A549 (cell line): ENCODE measurements around the gene PRCP. TPM values are rescaled to one million over a fixed set of nuclear protein-coding genes. Genes with fewer than 3 reads are reported as not detected.

Source experiments
- ATAC-seq, 2 experiments: fragments of 200-7000 bp in 1 of 2; fragments of >200 bp in 1 of 2; cut with Nextera tagmentation in 1 of 2; cut with Tn5 transposase in 1 of 2; 3 replicates each; pipeline versions ENCODE4 v1.8.0 to v1.9.1; 2018 to 2020; ENCODE audit warnings: mild to moderate bottlenecking in 1 of 2, moderate library complexity in 1 of 2
- CTCF ChIA-PET: fragments of 300-600 bp; sonication (Branson Sonifier 250); formaldehyde crosslinking; extraction: SDS; loops from one replicate; lab custom pipeline; 2021; ENCODE audit warnings: antibody characterized with exemption, inconsistent platforms; lab: Yijun Ruan, JAX
- POLR2A ChIA-PET: fragments of 350-600 bp; formaldehyde crosslinking; extraction: SDS; loops from one replicate; lab custom pipeline; 2021; ENCODE audit warnings: antibody characterized with exemption, inconsistent platforms; lab: Yijun Ruan, JAX
- DNase-seq, 2 experiments: peaks; one replicate each; pipeline versions ENCODE4 v3.0.0 to v3.0.0-alpha.2; 2011 to 2016; ENCODE audit warnings: low read depth in 1 of 2, low spot score in 1 of 2
- FAIRE-seq: peaks from 2 replicates; lab custom pipeline; 2011; peaks lifted over from hg19 to GRCh38; lab: Jason Lieb, UNC
- H3K27ac ChIP-seq, 2 experiments: fragments of >200 bp; sonication (Bioruptor Twin); formaldehyde crosslinking; 3 replicates each; pipeline ENCODE4 v1.5.1; 2016 to 2017
- H3K4me1 ChIP-seq: fragments of >200 bp; sonication (Bioruptor Twin); formaldehyde crosslinking; 3 replicates; pipeline ENCODE4 v1.6.1; 2016
- H3K4me2 ChIP-seq: fragments of >200 bp; sonication (Bioruptor Twin); formaldehyde crosslinking; 3 replicates; pipeline ENCODE4 v1.6.1; 2016
- H3K4me3 ChIP-seq: fragments of >200 bp; sonication (Bioruptor Twin); formaldehyde crosslinking; 3 replicates; pipeline ENCODE4 v1.5.1; 2016
- H3K9me3 ChIP-seq: fragments of >200 bp; sonication (Bioruptor Twin); formaldehyde crosslinking; 3 replicates; pipeline ENCODE4 v1.6.1; 2016
- ATOH8 ChIP-seq: fragments of 250-450 bp; sonication (Bioruptor Pico); IDR thresholded peaks from 2 replicates; pipeline ENCODE4 v1.5.0; 2020; ENCODE audit warnings: low read depth, mild to moderate bottlenecking, moderate library complexity
- BCL3 ChIP-seq: fragments of >200 bp; sonication (Bioruptor Twin); formaldehyde crosslinking; IDR thresholded peaks from 3 replicates; pipeline ENCODE4 v1.6.1; 2016
- BHLHE40 ChIP-seq: IDR thresholded peaks from 2 replicates; pipeline ENCODE4 v1.6.1; 2012; ENCODE audit warnings: low read depth, low read length, inconsistent platforms
- CBX2 ChIP-seq: fragments of 200-600 bp; sonication (generic); IDR thresholded peaks from 2 replicates; pipeline ENCODE4 v1.6.1; 2016; ENCODE audit warnings: low read depth, mild to moderate bottlenecking, borderline replicate concordance
- CEBPB ChIP-seq, 2 experiments: fragments of >200 bp in 1 of 2; sonication (Bioruptor Twin) in 1 of 2; formaldehyde crosslinking in 1 of 2; IDR thresholded peaks; 2 replicates each; pipeline ENCODE4 v1.6.1; 2012 to 2016
- CHD2 ChIP-seq: fragments of 150-350 bp; IDR thresholded peaks from 2 replicates; pipeline ENCODE4 v1.6.1; 2014; ENCODE audit warnings: low read length; ENCODE audit not compliant: partially characterized antibody
- CTCF ChIP-seq: fragments of >200 bp; sonication (Bioruptor Twin); formaldehyde crosslinking; IDR thresholded peaks from 3 replicates; pipeline ENCODE4 v1.5.1; 2016
- EP300 ChIP-seq, 2 experiments: fragments of >200 bp; sonication (Bioruptor Twin); formaldehyde crosslinking; IDR thresholded peaks; 2 replicates in 1 of 2; 3 replicates in 1 of 2; pipeline ENCODE4 v1.6.1; 2016 to 2017
- ESRRA ChIP-seq: fragments of 150-350 bp; IDR thresholded peaks from 2 replicates; pipeline ENCODE4 v1.6.1; 2014; ENCODE audit warnings: mild to moderate bottlenecking, low read length, borderline replicate concordance
- FOSB ChIP-seq: fragments of 250-450 bp; sonication (Bioruptor Pico); IDR thresholded peaks from 2 replicates; pipeline ENCODE4 v1.5.0; 2020; ENCODE audit warnings: mild to moderate bottlenecking, moderate library complexity
- FOSL2 ChIP-seq, 2 experiments: fragments of 450-650 bp in 1 of 2; fragments of >200 bp in 1 of 2; sonication (Bioruptor Twin) in 1 of 2; formaldehyde crosslinking; IDR thresholded peaks; 2 replicates each; pipeline versions ENCODE4 v1.5.0 to v1.6.1; 2016 to 2020; ENCODE audit warnings: mild to moderate bottlenecking in 1 of 2, moderate library complexity in 1 of 2
- HOXA7 ChIP-seq: fragments of 250-450 bp; sonication (Bioruptor Pico); IDR thresholded peaks from 2 replicates; pipeline ENCODE4 v1.5.0; 2020; ENCODE audit warnings: mild to moderate bottlenecking, moderate library complexity
- HOXB13 ChIP-seq: fragments of 250-450 bp; sonication (Bioruptor Pico); IDR thresholded peaks from 2 replicates; pipeline ENCODE4 v1.5.0; 2020; ENCODE audit warnings: low read depth, mild to moderate bottlenecking, moderate library complexity
- JUN ChIP-seq, 2 experiments: fragments of >200 bp; sonication (Bioruptor Twin); formaldehyde crosslinking; IDR thresholded peaks; 2 replicates in 1 of 2; 3 replicates in 1 of 2; pipeline ENCODE4 v1.6.1; 2016 to 2017
- MAFK ChIP-seq: fragments of 450-650 bp; IDR thresholded peaks from 2 replicates; pipeline ENCODE4 v1.6.1; 2014; ENCODE audit not compliant: partially characterized antibody
- PBX3 ChIP-seq: IDR thresholded peaks from 2 replicates; pipeline ENCODE4 v1.6.1; 2012
- POLR2AphosphoS2 ChIP-seq: conservative IDR thresholded peaks from 2 replicates; pipeline ENCODE4 v1.6.1; 2012; ENCODE audit warnings: low read length, improper control_type of control experiment, inconsistent platforms
- RAD21 ChIP-seq, 2 experiments: fragments of >200 bp in 1 of 2; sonication (Bioruptor Twin) in 1 of 2; formaldehyde crosslinking in 1 of 2; IDR thresholded peaks in 1 of 2; conservative IDR thresholded peaks in 1 of 2; 2 replicates in 1 of 2; 3 replicates in 1 of 2; pipeline ENCODE4 v1.6.1; 2012 to 2018; ENCODE audit warnings: inconsistent platforms in 1 of 2
- REST ChIP-seq: fragments of 200-600 bp; sonication (generic); IDR thresholded peaks from 2 replicates; pipeline ENCODE4 v1.6.1; 2016; ENCODE audit warnings: antibody characterized with exemption, mild to moderate bottlenecking, moderate library complexity
- SMC3 ChIP-seq: fragments of >200 bp; sonication (Bioruptor Twin); formaldehyde crosslinking; IDR thresholded peaks from 3 replicates; pipeline ENCODE4 v1.6.1; 2018; ENCODE audit warnings: inconsistent platforms
- SREBF2 ChIP-seq: fragments of 450-650 bp; IDR thresholded peaks from 2 replicates; pipeline ENCODE4 v1.6.1; 2014; ENCODE audit warnings: mild to moderate bottlenecking, moderate library complexity
- TFCP2L1 ChIP-seq: fragments of 250-450 bp; sonication (Bioruptor Pico); IDR thresholded peaks from 2 replicates; pipeline ENCODE4 v1.5.0; 2021; ENCODE audit warnings: mild to moderate bottlenecking
- TP53 ChIP-seq: fragments of 250-450 bp; sonication (Bioruptor Pico); IDR thresholded peaks from 2 replicates; pipeline ENCODE4 v1.5.0; 2021; ENCODE audit warnings: mild to moderate bottlenecking, moderate library complexity
- ZSCAN20 ChIP-seq: fragments of 250-450 bp; sonication (Bioruptor Pico); IDR thresholded peaks from 2 replicates; pipeline ENCODE4 v1.8.0; 2022; ENCODE audit warnings: mild to moderate bottlenecking, moderate library complexity
- WGBS: methylation state at CpG from one replicate; pipeline ENCODE4 v1.1.6; 2017; ENCODE audit errors: missing lambda C conversion rate; 5-methylcytosine and 5-hydroxymethylcytosine counted together
- polyA plus RNA-seq, 4 experiments: library from polyadenylated mRNA; depleted of rRNA in 3 of 4; stranded (reverse); fragments of >200 nt; fragmentation: RNase III in 1 of 4; extraction: RNeasy Plus Mini Kit Qiagen cat#74134 plus additional on column Dnase treatment in 1 of 4; gene quantifications; 2 replicates in 3 of 4; 3 replicates in 1 of 4; pipeline ENCODE4 v1.2.3, GENCODE V29; 2011 to 2017

Gene PRCP
- polyA plus RNA-seq, 2 of the 4 experiments (the other 2 are of a cell fraction): 49.8 to 86.2 TPM

- 12% methylated on average over 10 of the region's 10 CpGs for WGBS
- ATAC-seq: peak; percentile 40 to 73; a peak in 3 of 6 replicates
- ChIA-PET CTCF (interaction anchor here (0.6 to 4.6 kb wide), 67 partner anchors 9 to 1338 kb away, joined by 3 to 51 read pairs (median 4); partner anchors contain the start of genes DDIAS, FAM181B and PRCP), POLR2A (interaction anchor here (0.6 to 0.8 kb wide), 3 partner anchors 33 to 290 kb away, joined by 3 to 7 read pairs (median 4); partner anchors contain the start of gene PRCP)
- Histone ChIP-seq H3K27ac (0 out of 6 replicates have a peak overlapping the region, but pooled peaks of 1 of the 2 experiments have one; percentile 52), H3K4me3 (0 out of 3 replicates have a peak overlapping the region, but pooled peaks have one; percentile 17), H3K9me3 (no peaks in the 10 kb centered on the region), H3K4me1 (peaks cover 9% of the 10 kb centered on the region), H3K4me2 (peak overlapping the region; percentile 64)
- DNase-seq: peak; percentile 50 to 72
- no peak for TF ChIP-seq CEBPB (IDR thresholded peaks at IDR 0.05)
- TF ChIP-seq CTCF: peak; percentile 86
- no peak for TF ChIP-seq HOXB13 (CRISPR knock-in tag)
- TF ChIP-seq SMC3: peak; percentile 65
- no peak for TF ChIP-seq BCL3
- peak; percentile 75 to 82 for TF ChIP-seq RAD21 (conservative IDR thresholded peaks at IDR 0.05 in 1 of 2, IDR thresholded peaks at IDR 0.05 in 1 of 2)
- TF ChIP-seq MAFK: no peak
- no peak for TF ChIP-seq JUN (IDR thresholded peaks at IDR 0.05)
- TF ChIP-seq ESRRA: no peak
- no peak for TF ChIP-seq CBX2
- no peak for FAIRE-seq
Measured at GRCh38 chr11:82867495-82868082, 32.6 kb downstream of the PRCP start.

GRCh38 chr11:82865841-82866240, 34.4 kb downstream of the PRCP start:
- 77% methylated on average over 2 of the region's 2 CpGs for WGBS
- Histone ChIP-seq H3K4me1 (peaks cover 9% of the 10 kb centered on the region), H3K4me3 (no peak overlapping the region), H3K9me3 (no peaks in the 10 kb centered on the region), H3K27ac (no peak overlapping the region), H3K4me2 (no peak overlapping the region)
- FAIRE-seq: no peak
- ChIA-PET CTCF (interaction anchor here (0.6 to 4.6 kb wide), 8 partner anchors 11 to 950 kb away, joined by 3 to 51 read pairs (median 18); no protein-coding TSS in a partner anchor), POLR2A (no interaction called here)
- TF ChIP-seq JUN (IDR thresholded peaks at IDR 0.05): no peak
- no peak for TF ChIP-seq ATOH8
- no peak for TF ChIP-seq PBX3
- no peak for TF ChIP-seq BHLHE40
- TF ChIP-seq POLR2AphosphoS2: no peak
- TF ChIP-seq SREBF2: no peak
- TF ChIP-seq FOSL2 (IDR thresholded peaks at IDR 0.05): no peak
- TF ChIP-seq FOSL2 (CRISPR knock-in tag; IDR thresholded peaks at IDR 0.05): no peak
- no peak for TF ChIP-seq REST
- TF ChIP-seq EP300 (IDR thresholded peaks at IDR 0.05): no peak
- TF ChIP-seq HOXA7 (CRISPR knock-in tag): no peak
- TF ChIP-seq CEBPB (IDR thresholded peaks at IDR 0.05): no peak
- TF ChIP-seq CHD2: no peak
- no peak for TF ChIP-seq ZSCAN20
- TF ChIP-seq FOSB: no peak
- no peak for TF ChIP-seq TP53 (CRISPR knock-in tag)
- TF ChIP-seq TFCP2L1: no peak
- no peak for ATAC-seq
- DNase-seq: no peak
